Middle frontal gyrus (tissue), 1 donor: ENCODE measurements around the gene PALLD.

Experiments used
- DNase-seq: peaks from one replicate; pipeline ENCODE4 v3.0.0-alpha.2; 2015; ENCODE audit warnings: low spot score; ENCODE audit errors: extremely low spot score

Gene PALLD

DNA sequence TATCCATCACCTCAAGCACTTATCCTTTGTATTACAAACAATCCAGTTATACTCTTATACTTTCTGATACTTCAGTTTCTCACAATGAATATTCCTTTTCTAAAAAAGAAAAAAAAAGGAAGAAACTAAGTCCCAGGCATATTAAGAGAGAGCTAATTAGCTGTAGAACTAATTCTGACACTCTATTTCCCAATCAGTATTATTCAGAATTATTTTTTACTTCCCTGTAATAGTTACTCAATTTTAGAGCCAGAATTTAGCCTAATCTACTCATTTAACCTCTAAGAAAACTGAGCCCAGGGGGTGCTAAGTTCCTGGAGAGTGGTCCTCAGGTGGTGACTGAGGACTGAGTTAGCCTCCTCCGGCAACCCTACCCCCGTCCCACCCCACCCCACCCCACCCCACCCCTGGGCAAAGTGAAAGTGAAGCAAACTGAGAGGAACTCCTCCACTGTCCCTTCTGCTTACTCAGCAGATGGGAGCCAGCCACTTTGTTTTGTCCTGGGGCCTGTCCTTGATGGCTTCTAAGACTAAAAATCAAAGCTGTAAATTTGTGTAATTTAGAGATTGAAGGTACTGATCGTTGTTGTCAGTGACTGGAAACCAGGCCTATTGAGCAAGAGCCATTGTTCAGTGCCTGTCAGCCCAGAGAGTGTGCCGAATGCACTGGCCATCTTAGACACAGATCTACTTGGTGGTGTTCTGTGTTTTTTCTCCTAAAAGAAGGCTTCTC lies 351.1 kb downstream of the PALLD start:
- no peak for DNase-seq

DNA sequence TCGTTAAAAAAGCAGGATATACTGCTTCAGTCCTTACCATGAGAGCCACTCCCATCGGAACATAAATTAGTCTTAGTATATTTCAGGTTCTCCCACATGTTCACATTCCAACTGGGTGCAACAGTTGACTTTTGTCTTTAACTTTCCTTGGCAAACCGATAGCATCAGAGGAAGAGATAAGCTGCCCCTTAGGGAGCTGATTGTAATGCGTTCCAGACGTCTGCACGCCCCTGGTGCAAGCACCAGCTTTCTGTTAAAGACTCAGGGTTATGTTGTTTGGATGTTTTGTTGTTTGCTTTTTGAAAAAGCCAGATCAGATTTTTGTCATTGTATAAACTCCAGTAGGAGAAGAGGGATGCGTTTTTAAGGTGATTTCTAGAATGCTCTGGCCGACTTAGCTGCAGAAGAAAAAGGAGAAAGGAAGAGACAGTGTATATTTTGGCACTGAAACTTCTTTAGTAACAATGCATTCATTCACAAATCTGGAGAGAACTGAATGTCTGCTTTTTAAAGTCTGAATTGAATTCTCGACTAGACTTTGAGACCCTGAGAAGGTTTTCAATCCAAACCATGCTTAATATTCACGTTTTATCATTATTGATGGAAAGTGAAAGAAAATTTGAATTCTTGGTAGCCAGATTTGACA lies 352.3 kb downstream of the PALLD start:
- DNase-seq: no peak

DNA sequence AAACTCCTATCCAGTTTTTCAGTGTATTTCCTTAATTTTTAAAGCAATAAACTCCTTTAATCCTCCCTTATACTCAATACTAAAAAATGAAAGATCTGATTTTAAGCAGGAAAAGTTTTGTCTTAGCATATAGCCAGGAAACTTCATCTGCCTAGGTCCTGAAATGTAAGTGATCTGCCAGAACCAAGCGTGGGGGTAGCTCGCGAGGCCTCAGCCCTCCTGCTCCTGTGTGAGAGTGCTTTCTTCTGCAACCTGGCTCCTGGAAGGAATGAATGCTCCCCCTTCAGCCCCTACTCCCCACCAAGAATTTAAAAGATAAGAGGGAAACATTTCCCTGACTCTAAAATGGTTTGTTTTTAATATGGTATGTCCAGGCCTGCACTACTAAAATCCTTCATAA lies 353.1 kb downstream of the PALLD start:
- no peak for DNase-seq

DNA sequence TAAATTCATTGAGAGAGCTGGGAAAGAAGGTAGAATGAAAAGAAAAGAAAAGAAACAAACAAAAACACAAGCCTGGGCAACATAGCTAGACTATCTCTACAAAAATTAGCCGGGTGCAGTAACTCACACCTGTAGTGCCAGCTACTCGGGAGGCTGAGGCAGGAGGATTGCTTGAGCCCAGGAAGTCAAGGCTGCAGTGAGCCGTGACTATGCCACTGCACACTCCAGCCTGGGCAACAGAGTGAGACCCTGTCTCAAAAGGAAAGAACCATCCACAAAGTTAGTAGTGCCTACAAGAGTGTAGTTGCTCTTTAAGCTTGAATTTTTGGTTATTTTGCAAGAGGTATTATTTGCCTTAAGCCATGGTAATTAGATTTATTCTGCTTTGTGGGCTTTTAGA lies 355.5 kb downstream of the PALLD start:
- no peak for DNase-seq

DNA sequence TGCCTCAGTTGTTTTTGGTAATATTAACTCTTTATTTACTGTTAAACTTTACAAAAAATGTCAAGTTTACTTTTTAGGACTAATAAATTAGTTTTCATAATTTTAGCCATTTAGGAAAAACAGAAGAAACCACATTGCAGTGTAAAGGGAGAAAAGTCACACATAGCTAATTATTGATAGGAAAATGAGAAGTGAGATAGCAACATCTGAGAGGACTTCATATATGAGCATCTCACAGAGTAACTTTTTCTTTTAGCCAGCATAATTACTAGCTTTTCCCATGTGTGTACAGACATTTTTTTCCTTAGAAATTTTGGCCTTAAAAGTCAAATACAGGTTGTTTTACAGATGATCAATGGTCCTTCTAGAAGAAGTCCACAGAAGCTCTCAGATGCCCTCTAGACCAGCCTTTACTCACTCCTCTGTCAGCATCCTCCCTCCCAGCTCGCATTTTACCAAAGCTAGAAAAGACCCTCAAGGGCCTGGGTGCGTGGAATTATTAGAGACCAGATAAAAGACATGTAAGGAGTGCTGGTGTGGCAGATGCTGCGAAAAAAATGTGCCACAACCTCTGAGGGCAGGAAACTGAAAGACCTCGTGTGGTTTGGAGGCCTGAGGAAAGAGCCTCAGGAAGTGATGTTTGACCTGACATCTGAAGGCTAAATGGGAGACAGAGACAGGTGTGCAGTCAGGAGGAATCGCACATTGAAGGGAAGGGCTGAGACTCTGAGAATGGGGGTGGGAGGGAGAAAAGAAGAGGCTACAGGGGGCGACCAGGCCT lies 356.3 kb downstream of the PALLD start:
- no peak for DNase-seq

DNA sequence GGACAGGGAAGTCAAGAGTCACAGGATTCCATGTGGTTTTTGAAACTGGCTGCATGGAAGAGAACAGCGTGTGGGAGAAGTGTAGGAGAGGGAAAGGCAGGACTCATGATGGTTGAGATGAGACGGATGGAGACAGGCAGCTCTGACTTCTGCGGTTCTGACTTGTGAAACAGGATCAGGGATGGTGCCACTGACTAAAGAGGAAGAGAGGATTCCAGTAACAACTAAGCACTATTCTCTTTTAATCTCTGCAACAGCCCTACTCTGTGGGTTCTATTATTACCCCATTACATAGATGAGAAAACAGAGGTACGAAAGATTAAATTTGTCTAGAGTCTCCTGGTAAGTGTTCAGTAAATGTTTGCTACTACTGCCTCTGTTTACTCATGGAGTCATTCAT lies 356.9 kb downstream of the PALLD start:
- no peak for DNase-seq

DNA sequence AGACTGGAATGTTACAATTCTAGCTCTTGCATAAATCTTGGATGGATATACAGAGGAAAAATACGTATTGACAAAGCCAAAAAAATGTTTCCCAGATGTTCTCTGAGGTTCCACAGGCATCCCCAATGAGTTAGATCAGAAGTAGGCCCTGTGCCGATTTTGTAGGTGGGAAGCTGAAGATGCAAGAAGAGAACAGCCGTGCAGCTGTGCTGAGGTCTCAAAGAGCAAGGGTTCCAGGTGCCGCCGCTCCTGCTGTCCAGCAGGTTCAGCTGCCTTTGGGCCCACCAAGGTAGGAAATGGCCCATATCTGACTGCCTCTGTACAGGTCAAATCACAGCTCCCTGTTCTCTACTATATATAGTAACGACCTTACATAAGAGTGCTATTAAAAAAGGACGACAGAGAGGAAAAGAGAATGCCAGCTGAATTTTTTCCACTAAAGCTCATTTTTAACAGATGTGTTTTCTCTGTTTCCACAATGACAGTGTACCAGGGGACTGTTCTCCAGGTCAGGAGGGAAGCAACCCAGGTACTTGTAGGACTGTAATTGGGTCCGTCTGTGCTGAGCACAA lies 357.6 kb downstream of the PALLD start:
- no peak for DNase-seq

DNA sequence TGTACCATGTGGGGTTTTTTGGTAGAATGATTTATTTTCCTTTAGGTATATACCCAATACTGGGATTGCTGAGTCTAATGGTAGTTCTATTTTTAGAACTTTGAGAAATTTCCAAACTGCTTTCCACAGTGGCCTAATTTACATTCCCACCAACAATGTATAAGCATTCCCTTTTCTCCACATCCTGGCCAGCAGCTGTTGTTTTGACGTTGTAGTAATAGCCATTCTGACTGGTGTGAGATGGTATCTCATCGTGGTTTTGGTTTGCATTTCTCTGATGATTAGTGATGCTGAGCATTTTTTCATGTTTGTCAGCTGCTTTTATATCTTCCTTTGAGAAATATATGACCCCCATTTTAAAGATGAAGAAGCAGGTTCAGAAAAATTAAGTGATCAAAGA lies 359.5 kb downstream of the PALLD start:
- DNase-seq: no peak

DNA sequence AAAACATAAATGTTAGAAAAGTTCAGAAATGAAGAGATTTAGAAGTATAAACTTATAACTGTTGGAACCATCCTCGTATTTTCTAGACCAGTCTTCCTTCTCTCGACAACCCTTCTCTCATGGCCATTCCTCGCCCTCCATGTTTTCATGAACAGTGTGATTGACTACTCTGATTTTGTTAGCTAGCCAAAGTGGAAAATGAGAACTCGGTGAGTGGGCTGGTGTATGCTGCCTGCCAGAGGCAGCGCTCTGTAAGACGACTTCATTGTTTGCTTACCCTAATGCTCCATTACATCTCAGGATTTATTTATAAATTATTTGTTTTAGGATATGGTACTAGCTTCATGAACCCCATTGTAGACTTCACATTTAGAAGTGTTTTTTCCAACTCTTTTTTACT lies 360.2 kb downstream of the PALLD start:
- no peak for DNase-seq

DNA sequence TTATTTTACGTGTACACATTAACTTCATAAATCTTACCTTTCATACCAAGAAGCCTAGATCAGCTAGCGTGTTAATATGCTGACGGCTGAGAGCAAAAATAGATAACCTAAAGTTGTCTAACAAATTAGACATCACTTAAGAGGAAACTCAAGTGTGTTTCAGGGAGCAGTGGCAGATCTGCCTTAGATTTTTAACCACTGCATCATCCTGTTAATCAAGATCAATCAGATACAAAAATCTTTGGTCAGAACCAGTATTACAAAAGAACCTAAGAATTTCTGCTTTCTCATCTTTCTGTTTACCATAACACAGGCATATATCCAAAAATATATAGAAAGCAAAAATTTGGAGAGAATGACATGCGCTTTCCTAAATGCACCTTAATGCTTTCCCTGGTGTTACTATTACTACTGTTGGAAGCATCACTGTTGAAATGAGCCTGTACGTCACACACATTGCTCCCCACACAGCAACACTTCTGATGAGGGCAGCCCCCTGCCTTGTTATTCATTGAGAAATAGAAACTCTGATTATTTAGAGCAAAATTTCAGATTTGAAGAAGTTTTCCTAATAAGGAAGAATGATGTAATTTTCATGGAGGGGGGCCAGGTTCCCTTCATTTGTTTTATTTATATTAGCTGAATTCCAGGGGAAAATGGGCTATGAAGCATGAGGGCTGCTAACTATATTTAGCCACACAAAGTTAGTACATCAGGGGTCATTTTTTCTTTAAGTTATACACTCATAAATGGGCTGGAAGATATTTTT lies 360.9 kb downstream of the PALLD start:
- no peak for DNase-seq

DNA sequence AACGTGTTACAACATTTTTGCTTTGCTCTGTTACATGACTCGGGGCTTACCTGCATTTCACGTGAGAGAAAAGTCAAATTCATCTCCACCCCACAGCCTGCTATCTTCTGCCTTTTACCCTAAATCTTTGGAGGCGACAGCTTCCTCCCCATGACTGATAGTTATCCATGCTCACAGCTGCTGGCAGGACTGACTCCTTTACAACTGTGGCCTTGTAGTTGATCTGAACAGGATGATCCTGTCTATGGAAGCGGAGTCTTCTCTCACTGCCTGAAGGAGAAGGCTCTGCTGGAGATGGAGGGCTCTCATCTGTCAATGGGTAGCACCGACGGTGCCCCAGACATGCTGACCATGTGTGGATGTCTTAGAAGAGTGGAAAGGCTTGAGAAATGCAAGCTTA lies 362.2 kb downstream of the PALLD start:
- DNase-seq: no peak

DNA sequence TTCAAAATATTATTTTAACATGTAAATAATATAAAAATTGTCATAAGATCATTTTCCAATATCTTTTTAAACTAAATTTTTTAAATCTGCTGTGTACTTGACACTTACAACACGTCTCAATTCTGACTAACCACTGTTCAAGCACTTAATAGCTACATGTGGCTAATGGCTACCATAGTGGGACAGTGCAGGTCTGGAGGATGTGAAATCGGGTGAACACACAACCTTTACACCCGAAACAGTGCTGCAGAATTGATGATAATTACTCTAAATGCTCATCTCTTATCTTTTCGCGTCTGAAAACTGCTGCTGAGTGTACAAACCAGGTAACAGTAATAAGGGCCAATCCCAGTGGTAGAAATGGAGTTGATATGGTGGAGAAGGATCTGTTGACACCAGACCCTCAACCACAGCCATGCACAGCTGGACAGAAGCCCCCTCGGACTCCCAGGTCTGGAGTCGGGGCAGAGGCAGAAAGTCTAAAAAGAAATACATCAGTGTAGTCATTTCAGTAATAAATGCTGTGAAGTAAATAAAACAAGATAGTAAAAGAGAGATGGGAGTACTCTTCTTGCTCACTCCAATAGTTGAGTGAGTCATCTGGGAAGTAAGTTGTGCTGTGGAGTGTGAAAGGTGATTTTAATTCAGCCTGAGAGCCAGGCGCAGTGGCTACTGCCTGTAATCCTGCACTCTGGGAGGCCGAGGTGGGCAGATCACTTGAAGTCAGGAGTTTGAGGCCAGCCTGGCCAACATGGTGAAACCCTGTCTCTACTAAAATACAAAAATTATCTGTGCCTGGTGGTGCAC lies 363.2 kb downstream of the PALLD start:
- DNase-seq: no peak

DNA sequence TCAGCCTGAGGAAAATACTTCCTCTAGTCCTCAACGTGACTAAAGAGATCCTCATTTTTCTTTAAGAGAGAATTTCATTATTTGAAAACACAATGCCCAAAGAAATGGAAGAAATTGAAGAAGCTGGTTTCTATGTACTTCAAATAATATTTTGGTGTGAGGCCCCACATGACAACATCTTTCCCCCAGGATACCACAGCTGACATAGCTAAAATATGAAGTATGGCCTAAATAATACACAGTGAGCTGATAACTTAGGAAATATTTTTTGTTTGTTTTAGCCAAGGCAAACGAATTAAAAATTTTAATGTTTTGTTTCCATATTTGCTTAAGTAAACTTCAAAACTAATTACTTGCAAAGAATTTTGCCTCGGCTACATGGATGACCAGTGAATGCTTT lies 364.0 kb downstream of the PALLD start:
- no peak for DNase-seq

DNA sequence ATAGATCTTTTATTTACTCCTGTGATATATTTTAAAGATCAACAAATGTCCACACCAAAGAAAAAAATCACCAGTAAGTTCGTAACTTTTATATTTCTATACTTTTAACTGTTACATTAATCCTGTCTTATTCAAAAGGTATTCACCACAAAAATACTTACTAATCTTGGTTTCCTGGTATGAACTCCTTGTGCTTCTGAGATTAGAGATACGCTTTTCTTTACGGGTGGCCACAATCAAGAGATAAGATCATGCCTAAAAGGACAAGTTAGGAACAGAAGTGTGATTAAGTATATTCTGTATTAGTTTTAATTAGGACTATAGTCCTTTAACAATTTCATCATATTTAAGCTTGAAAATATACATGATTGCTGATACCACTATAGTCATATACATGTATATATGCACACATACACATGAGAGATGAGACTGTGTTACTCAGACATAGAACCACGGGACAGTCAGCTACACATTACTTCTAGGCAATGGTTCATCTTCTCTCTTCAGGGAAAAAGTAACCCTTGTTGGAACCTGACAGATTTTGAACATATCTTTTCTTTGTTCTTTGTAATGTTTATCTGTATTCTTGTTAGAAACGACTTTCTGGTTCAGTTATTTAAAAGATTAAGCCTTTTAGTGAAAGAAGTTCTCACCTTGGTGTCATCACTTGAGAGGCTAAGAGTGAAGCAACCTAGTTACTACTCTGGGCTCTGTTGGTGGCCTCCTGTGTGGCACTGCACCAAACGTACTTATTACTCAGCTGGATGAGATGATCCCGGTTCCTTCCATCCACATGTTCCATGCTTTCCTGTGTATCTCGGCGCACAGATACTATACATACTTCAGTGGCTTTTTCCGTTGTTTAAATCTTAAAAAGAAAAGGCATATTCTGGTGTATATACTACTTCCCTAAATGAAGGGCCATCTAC lies 367.1 kb downstream of the PALLD start:
- DNase-seq: no peak

DNA sequence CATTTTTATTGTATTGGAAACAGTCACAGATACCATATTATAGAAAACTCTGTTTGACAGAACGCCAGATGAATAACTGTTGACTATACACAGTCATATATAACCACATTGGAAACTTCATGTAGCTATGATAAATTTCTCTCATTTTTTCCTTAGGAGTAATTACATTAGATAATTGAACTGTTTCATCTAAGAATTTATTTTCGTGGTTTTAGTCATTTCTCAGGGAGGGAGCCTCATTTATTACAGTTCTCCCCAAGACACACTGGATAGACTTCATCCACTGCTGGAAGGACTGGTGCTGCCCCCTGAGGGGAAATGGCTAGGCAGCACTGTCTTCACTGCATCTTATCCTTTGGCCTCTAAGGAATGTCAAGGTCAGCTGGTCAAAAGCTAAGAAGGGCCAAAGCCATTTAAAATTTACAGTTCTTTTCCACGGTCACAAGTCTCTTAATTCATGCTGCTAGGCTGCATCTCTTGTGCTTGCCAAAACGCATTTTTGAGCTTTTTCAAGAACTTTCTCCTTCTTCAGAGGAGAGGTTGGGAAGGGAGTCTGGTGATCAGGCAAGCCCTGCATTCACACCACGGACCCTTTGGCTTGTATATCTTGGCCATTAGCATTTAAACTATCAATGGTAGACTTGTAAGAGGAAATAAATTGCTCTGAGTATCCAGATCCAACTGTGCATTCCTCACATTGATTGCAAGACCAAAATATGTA lies 368.1 kb downstream of the PALLD start:
- no peak for DNase-seq

DNA sequence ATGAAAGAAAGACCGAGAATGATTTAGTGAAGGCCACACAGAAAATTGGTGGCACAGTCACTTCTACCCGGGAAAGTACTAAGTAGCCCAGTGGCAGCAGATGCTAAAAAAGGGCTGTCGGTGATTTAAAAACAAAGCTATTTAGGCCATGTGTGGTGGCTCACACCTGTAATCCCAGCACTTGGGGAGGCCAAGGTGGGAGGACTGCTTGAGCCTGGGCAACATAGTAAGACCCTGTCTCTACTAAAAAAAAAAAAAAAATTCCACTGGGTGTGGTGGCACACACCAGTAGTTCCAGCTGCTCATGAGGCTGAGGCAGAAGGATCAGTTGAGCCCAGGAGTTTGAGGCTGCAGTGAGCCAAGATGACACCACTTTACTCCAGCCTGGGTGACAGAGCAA lies 369.0 kb downstream of the PALLD start:
- DNase-seq: no peak

DNA sequence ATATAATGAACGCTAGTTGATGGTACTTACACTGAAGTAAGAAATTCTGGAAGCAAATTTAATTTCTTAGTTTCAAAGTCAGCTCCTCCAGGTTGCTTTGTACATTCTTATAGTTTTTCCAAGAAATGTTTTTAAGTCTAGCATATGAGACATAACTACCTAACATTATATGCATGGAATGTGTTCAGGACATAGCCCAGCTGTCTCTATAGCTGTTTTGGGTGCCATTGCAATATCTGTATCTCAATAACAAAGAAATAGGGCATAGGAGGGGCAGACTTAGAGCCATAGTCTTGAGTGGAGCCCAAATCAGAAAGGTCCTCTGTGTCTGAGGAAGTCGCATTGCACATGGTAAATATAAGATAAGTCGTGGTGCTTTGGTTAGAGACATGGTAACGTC lies 369.8 kb downstream of the PALLD start:
- no peak for DNase-seq

DNA sequence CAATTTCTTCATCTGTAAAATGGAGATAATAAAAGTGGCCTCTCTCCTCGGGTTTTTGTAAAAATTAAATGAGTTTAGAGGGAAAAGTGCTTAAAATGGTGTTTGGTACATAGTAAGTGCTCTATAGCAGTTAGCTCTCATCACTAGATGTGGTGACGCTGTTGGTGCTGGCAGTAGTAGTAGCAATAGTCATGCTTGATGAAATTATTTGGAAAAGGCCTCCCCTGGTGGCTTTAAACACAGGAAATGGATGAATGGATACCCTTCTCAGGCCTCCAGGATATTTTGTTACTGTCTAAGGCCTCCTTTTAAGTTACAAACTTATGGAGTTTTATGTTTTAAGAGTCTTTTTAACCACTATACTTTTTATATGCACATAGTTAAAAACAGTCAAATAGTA lies 370.3 kb downstream of the PALLD start:
- no peak for DNase-seq
